GM18907 (cell line): Measurements from ENCODE around the gene RNF180.
"Not testable (repeated sequence)": the region's sequence is repeated elsewhere in the genome, so short reads cannot be mapped to it uniquely, and the experiment has no call there.

Experiments used
- ATAC-seq: cut with Tn5 transposase; IDR thresholded peaks from one replicate; pipeline ENCODE4 v1.9.1; 2021; ENCODE audit warnings: mild to moderate bottlenecking, moderate library complexity; ENCODE audit not compliant: unreplicated experiment

RNF180 gene

DNA sequence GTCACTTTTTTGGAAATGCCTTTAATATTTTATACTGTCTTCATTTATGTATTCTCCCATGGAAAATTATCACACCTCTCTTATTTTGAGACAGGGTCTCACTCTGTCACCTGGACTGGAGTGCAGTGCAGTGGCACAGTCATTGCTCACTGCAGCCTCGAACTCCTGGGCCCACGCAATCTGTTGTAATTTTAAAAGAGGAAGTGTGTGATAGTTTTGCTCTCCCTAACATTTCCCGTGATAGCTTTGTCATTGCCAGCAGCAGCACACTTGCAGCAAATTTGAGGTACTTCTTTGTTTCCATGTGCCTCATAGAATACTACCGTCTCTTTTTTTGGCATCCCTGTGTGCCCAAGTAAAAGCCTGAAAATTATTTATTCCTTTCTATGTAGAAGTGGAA is 103.5 kb downstream of the RNF180 start:
- no peak for ATAC-seq

DNA sequence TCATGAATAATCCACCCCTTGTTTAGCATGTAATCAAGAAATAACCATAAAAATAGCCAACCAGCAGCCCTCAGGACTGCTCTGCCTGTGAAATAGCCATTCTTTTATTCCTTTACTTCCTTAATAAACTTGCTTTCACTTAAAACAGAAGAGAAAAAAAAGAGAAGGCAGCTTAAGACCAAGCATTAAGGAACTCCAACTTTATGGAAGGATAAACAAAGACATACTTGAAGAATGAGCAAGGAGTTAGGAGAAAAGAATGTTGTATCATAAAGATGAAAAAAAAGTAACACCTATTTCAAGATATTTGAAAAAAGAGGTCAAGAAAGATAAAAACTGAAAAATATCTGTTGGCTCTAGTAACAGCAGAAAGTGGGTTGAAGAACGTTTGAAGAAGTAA is 107.6 kb downstream of the RNF180 start:
- ATAC-seq = no peak

DNA sequence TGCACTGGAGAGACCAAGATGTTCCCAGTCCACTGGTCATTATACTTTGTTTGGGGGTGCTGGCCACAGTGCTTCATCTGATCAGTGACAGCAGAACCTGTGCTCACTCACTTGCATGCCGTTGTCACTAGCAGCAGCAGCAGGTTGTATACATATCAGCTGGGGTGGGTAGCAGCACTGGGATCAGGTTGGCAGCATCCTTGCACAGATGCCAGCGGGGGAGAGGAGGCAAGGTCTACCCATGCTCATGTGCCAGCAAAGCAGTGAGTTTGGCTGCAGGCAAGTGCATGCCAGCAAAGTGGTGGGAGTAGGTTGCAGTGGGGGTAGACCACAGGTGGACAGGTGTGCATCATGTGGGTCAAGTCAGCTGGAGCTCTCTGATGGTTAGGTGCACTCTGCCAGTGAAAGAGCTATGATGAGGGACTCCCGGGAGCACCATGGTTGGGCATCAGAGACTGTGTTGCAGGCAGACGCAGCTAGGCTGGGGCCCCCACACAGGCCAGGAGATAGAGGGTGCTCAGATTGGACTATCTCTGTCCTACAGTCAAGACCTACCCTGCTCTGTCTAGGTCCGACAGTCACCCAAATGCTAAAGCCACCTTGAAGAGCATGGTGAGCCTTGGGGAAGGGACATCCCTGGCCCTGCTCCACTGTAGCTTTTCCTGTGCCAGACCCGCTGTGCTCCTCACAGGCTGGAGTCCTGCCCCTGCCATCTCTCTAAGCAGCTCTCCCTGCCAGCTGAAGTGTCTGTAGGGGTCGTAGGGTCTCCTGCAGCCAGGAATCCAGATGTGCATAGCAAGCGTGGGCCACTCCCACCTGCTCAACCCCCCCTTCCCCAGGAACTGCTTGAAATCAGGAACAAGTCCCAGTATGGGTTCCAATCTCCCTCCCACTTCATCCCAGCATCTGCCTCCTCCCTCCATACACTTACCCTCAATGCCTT is 119.8 kb downstream of the RNF180 start:
- ATAC-seq = no peak

DNA sequence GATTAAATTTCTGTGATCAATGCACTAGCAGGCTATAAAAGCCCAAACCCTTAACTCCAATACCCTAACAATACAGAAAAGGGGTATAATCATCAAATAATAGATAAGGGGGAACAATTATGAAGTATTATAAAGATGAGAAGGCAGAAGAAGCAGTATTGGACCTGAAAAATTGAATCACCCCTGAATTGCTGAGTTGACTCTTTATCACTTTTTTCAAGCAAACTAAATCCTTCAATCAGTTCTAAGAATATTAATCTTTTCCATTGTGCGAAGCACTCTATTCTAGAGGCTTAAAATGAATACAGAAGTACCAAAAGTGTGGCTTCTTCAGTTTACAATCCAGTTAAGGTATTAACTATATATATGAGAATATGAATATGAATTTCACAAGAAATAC is 120.7 kb downstream of the RNF180 start:
- ATAC-seq = no peak

DNA sequence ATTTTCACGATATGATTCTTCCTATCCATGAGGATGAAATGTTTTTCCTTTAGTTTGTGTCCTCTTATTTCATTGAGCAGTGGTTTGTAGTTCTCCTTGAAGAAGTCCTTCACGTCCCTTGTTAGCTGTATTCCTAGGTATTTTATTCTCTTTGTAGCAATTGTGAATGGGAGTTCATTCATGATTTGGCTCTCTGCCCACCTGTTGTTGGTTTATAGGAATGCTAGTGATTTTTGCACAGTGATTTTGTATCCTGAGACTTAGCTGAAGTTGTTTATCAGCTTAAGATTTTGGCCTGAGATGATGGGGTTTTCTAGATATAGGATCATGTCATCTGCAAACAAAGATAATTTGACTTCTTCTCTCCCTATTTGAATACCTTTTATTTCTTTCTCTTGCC is 122.9 kb downstream of the RNF180 start:
- ATAC-seq = not testable (repeated sequence)

DNA sequence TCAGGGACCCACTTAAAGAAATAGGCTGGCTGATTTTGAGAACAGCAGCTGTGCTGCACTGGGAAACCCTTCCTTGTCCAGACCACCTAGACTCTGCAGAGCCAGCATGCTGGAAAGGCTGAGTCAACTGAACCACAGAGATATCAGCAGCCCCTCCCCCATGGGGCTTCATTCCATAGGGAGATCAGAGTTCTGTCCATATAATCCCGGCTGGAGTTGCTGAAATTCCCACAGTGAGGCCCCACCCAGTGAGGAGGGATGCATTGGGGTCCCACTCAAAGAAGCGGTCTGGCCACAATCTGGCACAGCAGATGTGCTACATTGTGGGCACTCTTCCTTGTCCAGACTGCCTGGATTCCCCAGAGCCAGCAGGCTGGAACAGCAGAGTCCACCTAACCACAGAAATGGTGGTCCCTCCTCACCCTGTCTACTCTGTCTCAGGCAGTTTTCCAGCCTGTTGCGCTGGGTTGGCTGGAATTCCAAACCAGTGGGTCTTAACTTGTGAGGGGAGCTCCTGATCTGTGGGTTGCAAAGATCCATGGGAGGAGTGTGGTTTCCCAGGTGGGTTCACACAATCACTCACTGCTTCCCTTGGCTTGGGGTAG is 127.1 kb downstream of the RNF180 start:
- no peak for ATAC-seq

DNA sequence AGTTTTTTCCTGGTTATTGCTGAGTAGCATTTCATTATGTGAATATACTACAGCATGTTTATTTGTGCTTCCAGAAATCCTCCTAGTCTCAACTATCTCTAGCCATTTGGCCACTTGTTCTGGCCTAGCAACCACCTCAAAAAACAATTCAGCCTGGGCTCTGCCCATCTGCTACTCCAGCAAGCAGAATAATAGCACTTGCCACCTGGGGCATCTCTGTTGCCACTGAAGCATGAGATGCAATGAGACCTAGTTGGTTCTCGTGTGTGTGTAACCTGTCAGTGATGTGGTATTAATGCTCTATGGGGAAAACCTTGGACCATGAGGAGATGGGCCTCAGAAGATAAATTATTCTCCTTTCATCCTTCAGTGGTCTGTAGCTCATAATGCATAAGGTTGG is 129.5 kb downstream of the RNF180 start:
- ATAC-seq = no peak

DNA sequence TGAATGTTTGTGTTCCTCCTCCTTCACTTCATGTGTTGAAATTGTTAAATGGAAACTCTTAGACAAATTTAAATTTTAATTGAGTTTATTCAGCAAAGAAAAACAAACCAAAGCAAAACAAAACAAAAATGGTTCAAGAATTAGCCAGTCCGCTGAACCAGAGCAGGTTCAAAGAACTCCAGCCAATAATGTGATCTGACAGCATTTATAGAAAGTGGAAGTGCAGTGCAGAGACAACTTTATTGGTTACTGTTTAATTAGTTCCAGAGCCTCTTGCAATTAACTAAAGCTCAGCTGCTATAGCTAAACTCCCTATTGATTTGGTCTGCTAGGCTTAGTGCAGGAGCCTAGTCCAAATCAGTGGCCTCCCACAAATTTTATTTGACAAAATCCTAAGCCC is 132.9 kb downstream of the RNF180 start:
- no peak for ATAC-seq

DNA sequence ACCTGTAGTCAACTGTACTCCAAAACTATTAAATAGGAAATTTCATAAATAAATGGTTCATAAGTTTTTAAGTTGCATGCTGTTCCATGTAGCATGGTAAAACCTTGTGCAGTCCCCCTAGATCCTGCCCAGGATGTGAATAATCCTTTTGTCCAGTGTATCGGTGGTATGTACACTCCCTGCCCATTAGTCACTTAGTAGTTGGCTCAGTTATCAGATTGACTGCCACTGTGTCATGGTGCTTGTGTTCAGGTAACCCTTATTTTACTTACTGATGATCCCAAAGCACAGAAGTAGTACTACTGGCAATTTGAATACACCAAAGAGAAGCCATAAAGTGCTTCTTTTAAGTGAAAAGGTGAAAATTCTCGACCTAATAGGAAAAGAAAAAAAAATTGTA is 134.2 kb downstream of the RNF180 start:
- ATAC-seq = no peak

DNA sequence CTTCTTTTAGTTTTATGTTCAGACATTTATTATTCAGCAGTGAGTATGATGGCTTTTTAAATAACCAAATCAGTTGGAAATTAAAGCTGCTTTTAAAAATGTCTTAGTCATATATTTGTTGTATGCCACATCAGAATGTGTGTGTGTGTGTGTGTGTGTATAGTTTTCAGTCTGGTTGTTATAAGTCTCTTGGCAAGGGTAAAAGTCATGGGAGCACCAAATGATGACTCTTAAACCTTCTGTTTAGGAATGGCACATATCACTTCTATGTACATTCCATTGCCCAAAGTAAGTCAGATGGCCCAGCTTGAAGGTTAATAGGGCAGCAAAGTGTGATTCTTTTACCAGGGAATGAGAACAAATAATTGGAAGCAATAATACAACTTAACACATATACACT is 135.9 kb downstream of the RNF180 start:
- no peak for ATAC-seq

DNA sequence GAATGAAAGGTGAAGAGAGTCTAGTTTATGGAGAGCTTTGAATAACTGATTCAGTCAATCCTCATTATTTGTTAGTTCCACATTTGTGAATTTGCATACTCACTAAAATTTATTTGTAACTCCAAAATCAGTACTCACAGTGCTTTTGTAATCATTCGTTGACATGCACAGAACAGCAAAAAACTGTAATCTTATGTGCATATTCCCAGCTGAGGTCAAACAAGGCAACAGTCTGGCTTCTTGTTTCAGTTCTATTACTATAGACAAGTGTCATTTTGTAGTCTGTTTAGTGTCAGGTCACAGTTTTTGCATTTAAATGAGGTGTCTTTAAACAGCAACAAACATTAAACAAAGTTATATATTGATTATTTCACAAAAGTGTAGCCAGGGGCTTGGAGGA is 142.5 kb downstream of the RNF180 start:
- no peak for ATAC-seq

DNA sequence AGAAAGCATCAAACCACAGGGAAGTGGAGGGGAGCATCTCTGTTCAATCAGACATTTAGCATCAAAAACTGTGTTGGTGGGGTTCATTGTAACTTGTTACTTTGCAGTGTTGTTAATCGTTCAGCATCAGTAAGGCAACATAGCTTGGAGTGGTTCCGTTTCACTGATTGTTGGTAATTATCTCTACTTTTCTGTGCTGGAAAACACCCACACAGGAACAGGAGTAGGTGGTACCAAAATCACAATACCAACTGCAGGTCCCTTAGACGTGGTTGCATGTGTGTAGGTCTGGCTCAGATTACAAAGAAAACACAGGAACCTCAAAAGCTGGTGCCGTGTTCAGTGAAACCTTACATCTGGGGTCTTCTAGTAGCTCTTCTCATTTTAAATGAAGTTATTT is 146.8 kb downstream of the RNF180 start:
- no peak for ATAC-seq

DNA sequence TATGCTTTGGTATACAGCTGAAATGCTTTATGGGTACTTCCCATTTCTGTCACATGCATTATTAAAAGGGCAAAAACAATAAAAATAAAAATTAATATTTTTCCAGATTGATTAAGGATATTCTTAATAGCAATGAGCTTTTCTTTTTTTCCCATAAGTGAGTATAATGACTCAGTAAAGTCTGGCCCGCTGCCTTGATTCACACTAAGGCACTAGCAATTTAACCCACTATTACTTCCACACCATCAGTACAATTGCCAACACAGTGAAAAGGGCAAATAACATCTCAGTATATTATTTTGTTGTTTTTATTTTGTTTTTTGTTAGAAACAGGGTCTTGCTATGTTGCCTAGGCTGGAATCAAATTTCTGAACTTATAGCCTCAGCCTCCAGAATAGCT is 150.1 kb downstream of the RNF180 start:
- no peak for ATAC-seq

DNA sequence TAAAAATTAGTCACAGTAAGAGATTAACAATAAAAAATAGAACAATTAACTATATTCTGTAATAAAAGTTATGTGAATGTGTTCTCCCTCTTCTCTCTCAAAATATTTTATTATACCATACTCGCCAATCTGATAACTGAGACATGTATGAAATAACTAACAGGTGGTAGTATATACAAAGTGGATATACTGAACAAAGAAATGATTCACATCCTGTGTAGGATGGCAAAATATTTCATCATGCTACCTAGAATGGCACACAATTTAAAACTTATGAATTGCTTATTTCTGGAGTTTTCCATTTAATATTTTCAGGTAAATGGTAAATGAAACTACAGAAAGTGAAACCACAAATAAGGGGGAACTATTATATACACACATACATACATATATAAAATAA is 152.5 kb downstream of the RNF180 start:
- no peak for ATAC-seq

DNA sequence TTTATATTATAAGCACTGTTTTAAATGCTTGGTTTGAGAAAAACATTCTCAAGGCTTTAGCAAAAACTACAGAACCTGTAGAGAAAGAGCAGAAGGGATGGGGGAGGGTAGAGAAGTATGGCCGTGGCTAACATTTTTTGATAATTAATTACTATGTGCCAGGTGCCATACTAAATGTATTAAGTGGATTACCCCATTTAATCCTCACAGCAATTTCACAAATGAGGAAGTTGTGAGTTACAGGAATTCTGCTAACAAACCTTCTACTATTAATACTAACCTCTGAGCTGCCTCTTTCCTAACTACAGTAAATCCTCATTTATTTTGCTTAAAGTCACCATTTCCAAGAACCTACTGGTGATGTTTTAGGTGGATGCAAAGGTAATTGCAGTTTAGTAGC is 157.9 kb downstream of the RNF180 start:
- no peak for ATAC-seq

DNA sequence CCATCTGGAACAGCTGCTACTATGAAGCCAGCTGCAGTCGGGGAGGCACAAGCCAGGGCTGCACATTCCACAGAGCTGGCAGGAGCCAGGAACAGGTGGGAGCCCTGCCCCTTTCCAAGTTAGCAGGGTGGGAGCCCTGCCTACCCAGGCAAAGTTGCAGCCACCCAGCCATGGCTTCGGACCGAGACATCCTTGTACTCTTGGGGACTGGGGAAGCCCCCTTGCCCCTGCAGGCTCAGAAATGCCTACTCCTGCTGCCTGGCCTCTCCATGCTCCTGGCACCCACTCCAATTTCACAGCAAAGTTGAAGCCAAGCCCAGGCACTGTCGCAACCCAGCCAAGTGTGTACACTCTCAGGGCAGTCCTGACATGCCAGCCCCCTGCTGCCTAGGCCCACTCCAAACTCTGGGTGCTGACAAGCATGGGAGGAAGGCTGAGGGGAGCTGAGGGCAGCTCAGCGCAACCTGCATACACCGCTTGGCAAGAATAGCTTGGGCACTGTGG is 165.1 kb downstream of the RNF180 start:
- ATAC-seq = no peak

DNA sequence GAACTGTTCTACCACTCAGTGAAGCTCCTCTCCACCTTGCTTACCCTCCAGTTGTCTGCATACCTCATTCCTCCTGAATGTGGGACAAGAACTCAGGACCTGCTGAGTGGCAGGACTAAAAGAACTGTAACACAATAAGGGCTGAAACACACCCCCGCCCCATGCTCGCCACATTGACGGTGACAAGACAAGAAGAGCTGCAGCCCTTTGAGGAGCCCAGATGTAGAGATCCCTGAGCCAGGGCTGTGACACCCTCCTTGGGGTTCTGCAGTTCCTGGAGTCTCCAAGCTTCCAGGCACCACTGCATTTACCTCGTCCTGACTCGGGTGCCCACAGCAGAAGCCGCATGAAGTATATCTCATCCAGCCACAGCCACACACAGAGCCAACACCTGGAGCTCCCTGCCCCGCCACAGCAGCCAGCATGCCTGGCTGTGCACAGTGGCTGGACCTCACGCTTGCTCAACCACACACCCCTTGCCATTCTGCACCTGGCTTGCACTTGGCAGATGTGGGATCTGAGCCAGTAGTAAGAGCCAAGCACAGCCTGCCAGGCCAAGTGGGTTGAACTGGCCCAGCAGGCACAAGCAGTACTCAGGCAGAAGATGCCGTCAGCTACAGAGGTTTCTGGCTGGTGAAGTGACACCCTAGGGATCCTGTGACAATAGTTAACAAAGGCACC is 166.1 kb downstream of the RNF180 start:
- ATAC-seq = no peak

DNA sequence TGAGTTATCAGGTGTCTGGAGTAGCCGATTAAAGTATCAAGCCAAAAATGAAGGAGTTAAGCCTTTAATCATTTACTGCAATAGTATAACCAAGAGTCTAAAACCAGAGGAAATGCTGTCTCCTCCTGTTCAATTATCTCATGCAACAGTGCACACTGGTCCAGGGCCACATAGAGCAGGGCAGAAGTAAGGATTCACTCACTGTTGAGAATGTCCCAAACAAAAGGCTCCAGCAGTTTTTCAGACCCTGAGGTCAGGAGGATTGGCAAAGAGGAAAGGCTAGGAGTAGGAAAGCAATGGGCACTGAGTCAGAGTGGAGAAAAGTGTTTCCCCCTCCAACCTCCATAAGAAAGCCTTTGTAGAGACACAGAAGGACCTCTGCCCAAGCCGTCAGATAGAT is 168.2 kb downstream of the RNF180 start:
- ATAC-seq = no peak

DNA sequence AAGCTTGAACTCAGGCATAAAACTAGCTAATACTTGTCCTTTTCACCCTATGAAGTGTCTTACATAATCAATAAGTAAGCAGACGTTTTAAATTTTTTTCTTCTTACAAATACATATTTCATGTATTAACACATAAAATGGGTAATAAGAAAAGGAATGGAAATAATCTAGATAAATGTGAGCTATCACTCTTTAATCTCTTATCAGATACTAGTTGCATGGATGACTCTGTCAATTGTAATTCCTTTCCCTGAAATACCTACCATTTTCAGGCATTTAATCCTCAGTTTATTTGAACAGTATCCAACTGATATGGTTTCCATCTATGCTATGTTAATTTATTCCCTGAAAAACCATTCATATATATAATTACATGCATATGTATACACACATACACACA is 174.1 kb downstream of the RNF180 start:
- ATAC-seq = no peak

DNA sequence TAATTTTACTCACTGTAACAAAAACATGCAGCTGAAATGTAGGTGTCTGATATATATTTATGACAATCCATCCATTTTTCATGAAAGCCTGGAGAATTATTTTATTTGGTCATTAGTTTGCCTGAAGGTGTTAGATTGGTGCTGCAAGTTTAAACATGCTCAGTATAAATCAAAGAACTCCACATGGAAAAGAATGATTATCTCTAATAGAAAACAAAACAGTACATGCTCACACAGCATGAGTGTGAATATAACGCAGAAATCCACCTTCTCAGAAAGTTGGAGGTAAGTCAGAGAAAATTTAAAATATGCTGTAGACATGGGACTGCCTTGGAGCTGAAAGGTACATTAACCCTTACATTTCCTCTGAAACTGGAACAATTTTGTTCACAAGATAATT is 174.7 kb downstream of the RNF180 start:
- no peak for ATAC-seq

DNA sequence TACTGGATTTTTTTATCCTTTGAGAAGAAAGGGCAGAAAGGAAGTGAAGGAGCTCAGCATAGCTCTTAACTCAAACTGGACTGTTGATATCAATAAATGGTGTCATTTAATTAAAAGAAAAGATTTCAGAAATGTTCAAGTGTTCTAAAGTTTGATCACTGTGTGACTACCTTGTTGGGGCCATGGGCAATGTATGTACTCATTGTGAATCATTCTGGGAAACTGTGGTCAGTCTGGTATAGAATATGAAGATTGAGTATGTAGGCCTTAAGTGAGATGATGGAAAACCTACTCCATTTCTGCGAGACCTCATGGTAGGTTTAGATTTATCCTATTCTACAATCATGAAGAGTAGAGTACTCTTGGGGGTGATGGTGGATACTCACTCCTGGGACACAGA is 175.7 kb downstream of the RNF180 start:
- no peak for ATAC-seq

DNA sequence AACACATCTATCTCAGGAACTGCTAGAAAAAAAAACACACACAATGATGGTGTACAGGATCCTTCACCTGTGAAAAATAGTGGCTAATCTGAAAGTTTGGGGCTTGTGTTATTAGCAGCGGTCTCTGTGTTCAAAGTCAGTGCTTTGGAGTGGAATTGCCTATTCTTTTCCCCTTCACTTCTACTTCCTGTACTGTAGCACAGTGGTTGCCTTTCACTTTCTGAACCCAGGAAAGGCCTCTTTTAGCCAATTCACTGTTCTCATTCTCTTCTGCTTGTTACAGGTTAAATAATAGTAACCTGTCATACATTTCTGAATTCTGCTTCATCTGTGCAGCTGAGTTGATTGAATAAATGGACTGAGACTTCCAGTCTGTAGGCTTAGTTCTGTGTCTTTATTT is 178.9 kb downstream of the RNF180 start:
- ATAC-seq = peak; percentile 50
